BJ (cell line): Measurements from ENCODE around the gene VSX1. TPM values are rescaled to one million over a fixed set of nuclear protein-coding genes. Genes with fewer than 3 reads are reported as not detected.

Experiments
- CTCF ChIA-PET: fragments of 350-600 bp; formaldehyde crosslinking; extraction: SDS; loops from one replicate; lab custom pipeline; 2021; ENCODE audit warnings: antibody characterized with exemption, inconsistent platforms; lab: Yijun Ruan, JAX
- POLR2A ChIA-PET: fragments of 300-600 bp; sonication (Branson Sonifier 250); formaldehyde crosslinking; extraction: SDS; loops from one replicate; lab custom pipeline; 2021; ENCODE audit warnings: antibody characterized with exemption; lab: Charles Lee
- DNase-seq: peaks from one replicate; pipeline ENCODE4 v3.0.0-alpha.2; 2011; ENCODE audit warnings: low read depth
- H3K27me3 ChIP-seq: 2 replicates; pipeline ENCODE4 v1.6.0; 2011; ENCODE audit warnings: low read length; ENCODE audit not compliant: control insufficient read depth, insufficient read depth
- H3K36me3 ChIP-seq: 2 replicates; pipeline ENCODE4 v1.5.1; 2011; ENCODE audit warnings: low read length; ENCODE audit not compliant: control insufficient read depth, insufficient read depth
- H3K4me3 ChIP-seq: 2 replicates; pipeline ENCODE4 v1.5.1; 2011; ENCODE audit warnings: low read depth, mild to moderate bottlenecking, control low read depth, low read length
- polyA plus RNA-seq: library from polyadenylated mRNA; depleted of rRNA; stranded (reverse); fragments of >200 nt; gene quantifications from 2 replicates; pipeline ENCODE4 v1.2.3, GENCODE V29; 2011
- TF ChIP-seq, protein P1 (sequence below): IDR thresholded peaks from 2 replicates; pipeline ENCODE4 v1.5.1; 2011; ENCODE audit warnings: low read depth, mild to moderate bottlenecking, control low read depth, inconsistent platforms, low read length, moderate library complexity; ENCODE audit not compliant: insufficient read depth

The VSX1 gene
- polyA plus RNA-seq, 1 experiment, result not detected

DNA sequence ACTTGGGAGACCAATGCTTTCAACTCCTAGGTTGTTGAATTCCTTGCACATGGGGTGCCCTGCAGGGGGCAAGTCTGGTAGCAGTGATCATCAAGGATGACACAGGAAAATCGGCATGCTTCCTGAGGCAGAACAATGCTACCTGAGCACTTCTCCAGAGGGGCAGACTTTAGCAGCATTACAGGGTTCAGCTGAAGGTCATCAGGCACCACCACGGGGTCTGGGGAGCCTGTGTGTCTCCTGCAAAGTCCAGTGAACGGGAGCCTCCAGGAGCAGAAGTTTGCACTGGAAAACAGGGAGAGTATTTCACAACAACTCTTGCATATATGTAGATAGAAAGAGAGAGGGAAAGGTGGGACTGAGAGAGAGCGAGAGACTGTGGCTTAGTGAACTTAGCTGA lies 10.2 kb downstream of the VSX1 start:
- no peak for DNase-seq
- peaks cover 34% of the 10 kb centered on the region for H3K27me3 ChIP-seq
- TF ChIP-seq, protein P1, sequence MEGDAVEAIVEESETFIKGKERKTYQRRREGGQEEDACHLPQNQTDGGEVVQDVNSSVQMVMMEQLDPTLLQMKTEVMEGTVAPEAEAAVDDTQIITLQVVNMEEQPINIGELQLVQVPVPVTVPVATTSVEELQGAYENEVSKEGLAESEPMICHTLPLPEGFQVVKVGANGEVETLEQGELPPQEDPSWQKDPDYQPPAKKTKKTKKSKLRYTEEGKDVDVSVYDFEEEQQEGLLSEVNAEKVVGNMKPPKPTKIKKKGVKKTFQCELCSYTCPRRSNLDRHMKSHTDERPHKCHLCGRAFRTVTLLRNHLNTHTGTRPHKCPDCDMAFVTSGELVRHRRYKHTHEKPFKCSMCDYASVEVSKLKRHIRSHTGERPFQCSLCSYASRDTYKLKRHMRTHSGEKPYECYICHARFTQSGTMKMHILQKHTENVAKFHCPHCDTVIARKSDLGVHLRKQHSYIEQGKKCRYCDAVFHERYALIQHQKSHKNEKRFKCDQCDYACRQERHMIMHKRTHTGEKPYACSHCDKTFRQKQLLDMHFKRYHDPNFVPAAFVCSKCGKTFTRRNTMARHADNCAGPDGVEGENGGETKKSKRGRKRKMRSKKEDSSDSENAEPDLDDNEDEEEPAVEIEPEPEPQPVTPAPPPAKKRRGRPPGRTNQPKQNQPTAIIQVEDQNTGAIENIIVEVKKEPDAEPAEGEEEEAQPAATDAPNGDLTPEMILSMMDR, result no peak
- CTCF ChIA-PET, result interaction anchor here (0.8 to 2.2 kb wide), 3 partner anchors 76 to 107 kb away, joined by 3 to 6 read pairs (median 3); no protein-coding TSS in a partner anchor
- no peak overlapping the region for H3K4me3 ChIP-seq
- POLR2A ChIA-PET, result no interaction called here
- H3K36me3 ChIP-seq, result no peaks in the 10 kb centered on the region

DNA sequence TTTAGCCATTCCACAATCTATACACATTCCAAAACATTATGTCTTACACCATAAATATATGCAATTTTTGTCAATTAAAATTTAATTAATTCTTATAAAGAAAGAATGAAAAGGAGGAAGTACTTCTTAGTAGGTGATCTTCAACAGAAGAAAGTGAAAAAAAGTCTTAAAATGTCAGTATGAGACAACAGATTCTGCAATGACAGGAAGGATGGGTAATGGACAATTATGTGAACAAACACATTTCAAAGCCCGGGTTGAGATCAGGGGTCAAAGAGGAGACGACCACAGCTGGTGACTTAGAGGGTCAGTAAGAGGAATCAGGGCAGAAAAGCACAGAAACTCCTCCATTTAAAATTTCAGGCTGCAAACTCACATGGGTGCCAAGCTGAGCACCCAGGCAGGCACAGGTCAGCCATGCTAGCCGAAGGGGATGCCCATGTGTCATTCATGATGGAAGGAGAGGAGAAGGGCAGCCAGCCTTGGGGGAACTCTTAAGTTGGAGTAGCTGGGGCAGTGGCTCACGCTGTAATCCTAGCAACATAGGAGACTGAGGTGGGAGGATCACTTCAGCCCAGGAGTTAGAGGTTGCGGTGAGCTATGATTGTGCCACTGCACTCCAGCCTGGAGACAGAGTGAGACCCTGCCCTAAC lies 11.0 kb downstream of the VSX1 start:
- Histone ChIP-seq H3K27me3 (peaks cover 32% of the 10 kb centered on the region), H3K36me3 (no peaks in the 10 kb centered on the region), H3K4me3 (no peak overlapping the region)
- no peak for DNase-seq
- CTCF ChIA-PET, result interaction anchor here (1.1 to 2.2 kb wide), 4 partner anchors 75 to 109 kb away, joined by 3 to 6 read pairs (median 4); no protein-coding TSS in a partner anchor
- POLR2A ChIA-PET, result no interaction called here
- TF ChIP-seq, protein P1, result no peak

DNA sequence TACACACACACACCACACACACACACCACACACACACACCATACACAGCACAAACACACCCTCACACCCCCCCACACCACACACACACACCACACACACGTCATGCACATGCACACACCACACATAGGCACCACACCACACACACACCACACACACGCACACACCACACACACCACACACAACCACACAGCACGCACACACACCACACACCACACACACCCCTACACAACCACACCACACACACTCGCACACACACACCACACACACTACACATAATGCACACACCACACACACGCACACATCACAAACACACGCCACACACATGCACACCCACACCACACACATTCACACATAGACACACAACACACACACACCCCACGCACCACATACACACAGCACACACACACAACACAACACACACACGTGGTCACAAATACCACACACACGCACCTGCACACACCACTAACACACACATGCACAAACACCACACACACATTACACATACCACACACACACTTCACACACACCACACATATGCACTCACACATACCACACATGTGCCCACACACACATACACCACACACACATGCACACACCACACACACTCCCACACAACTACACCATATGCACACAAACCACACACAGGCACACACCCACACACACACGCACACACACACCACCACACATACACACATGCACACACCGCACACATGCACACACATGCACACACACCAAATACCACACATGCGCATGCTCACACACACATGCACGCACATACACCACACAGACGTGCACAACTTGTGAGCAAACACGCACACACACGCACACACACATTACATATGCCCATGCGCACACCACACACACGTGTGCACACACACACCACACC lies 14.6 kb downstream of the VSX1 start:
- POLR2A ChIA-PET, result no interaction called here
- Histone ChIP-seq H3K4me3 (no peak overlapping the region), H3K36me3 (no peaks in the 10 kb centered on the region), H3K27me3 (peaks cover 40% of the 10 kb centered on the region)
- DNase-seq, result no peak
- CTCF ChIA-PET, result interaction anchor here (1.0 to 8.8 kb wide), 2 partner anchors 73 kb away, joined by 4 to 216 read pairs; partner anchors contain the start of gene APMAP
- TF ChIP-seq, protein P1, result no peak

DNA sequence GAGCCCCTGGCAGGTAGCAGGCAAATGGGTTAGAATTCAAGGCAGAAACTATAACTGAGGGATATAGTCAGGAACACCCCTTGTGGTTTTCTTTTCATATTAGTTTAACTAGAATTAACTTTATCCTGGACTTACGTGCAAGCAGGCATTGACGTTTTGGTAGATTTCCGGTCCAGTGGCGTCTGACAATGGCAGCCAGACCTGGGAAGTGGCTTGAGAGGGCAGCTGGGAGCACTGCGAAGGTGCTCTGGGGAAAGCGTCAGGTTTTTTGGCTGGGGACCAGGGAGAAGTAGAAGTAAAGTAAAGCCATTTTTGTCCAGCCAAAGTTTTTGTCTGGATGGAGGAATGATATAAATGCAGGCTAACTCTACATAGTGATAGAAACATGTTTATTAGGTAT lies 15.6 kb downstream of the VSX1 start:
- Histone ChIP-seq H3K36me3 (no peaks in the 10 kb centered on the region), H3K27me3 (peaks cover 40% of the 10 kb centered on the region), H3K4me3 (no peak overlapping the region)
- ChIA-PET CTCF (interaction anchor here (1.1 to 8.8 kb wide), 8 partner anchors 7 to 331 kb away, joined by 3 to 216 read pairs (median 6); partner anchors contain the start of genes APMAP and ENTPD6), POLR2A (no interaction called here)
- TF ChIP-seq, protein P1, result no peak
- no peak for DNase-seq
